Nephron (organoid): ENCODE measurements around the gene POU6F2.
A peak's percentile ranks its signal among the peaks of the same experiment; 100 is the strongest.
"Not testable (repeated sequence)": the region's sequence is repeated elsewhere in the genome, so short reads cannot be mapped to it uniquely, and the experiment has no call there.

Experiments
- H3K27ac Mint-ChIP-seq, 3 experiments: 2 replicates each; pipeline ENCODE4 v1.8.0; 2020; ENCODE audit warnings: mixed read lengths in 3 of 3, mild to moderate bottlenecking in 2 of 3, moderate library complexity in 1 of 3
- H3K27me3 Mint-ChIP-seq: 2 replicates; pipeline ENCODE4 v1.8.0; 2021; ENCODE audit warnings: low read depth, mild to moderate bottlenecking, moderate library complexity, mixed read lengths
- H3K36me3 Mint-ChIP-seq: 2 replicates; pipeline ENCODE4 v1.8.0; 2020; ENCODE audit warnings: low read depth, mixed read lengths
- H3K4me1 Mint-ChIP-seq: 2 replicates; pipeline ENCODE4 v1.8.0; 2020; ENCODE audit warnings: mixed read lengths
- H3K4me3 Mint-ChIP-seq, 3 experiments: 2 replicates each; pipeline ENCODE4 v1.8.0; 2020; ENCODE audit warnings: mild to moderate bottlenecking in 3 of 3, mixed read lengths in 3 of 3, moderate library complexity in 2 of 3
- H3K9me3 Mint-ChIP-seq: 2 replicates; pipeline ENCODE4 v1.8.0; 2020; ENCODE audit warnings: mixed read lengths
- CTCF ChIP-seq, 3 experiments: fragments of 200-600 bp; sonication (generic); IDR thresholded peaks; one replicate each; pipeline ENCODE4 v1.5.0; 2021; ENCODE audit warnings: antibody characterized with exemption in 3 of 3; ENCODE audit not compliant: unreplicated experiment in 3 of 3

Gene POU6F2

GRCh38 chr7:39367451-39367850 is 389.7 kb downstream of the POU6F2 start:
- Mint-ChIP-seq H3K4me1 (no peaks in the 10 kb centered on the region), H3K9me3 (peaks cover 9% of the 10 kb centered on the region), H3K27me3 (peaks cover 4% of the 10 kb centered on the region), H3K36me3 (no peaks in the 10 kb centered on the region), H3K4me3 (no peak overlapping the region), H3K27ac (no peak overlapping the region)
- no peak for TF ChIP-seq CTCF (IDR thresholded peaks at IDR 0.05; ENCODE audit: unreplicated experiment in 3 of 3)

DNA sequence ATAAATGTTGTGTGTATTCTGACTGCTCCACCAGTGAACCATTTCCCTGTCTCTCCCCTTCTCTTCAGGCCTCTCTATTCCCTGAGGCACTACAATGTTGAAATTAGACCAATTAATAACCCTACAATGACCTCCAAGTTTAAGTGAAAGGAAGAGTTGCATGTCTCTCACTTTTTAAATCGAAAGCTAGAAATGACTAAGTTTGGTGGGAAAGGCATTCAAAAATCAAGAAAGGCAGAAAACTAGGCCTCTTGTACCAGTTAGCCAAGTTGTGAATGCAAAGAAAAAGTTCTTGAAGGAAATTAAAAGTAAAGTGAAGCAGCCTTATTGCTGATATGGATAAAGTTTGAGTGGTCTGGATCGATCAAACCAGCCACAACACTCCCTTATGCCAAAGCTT is 390.2 kb downstream of the POU6F2 start:
- Mint-ChIP-seq H3K27me3 (no peaks in the 10 kb centered on the region), H3K9me3 (peaks cover 9% of the 10 kb centered on the region), H3K27ac (no peak overlapping the region), H3K4me1 (no peaks in the 10 kb centered on the region), H3K4me3 (no peak overlapping the region), H3K36me3 (no peaks in the 10 kb centered on the region)
- TF ChIP-seq CTCF (IDR thresholded peaks at IDR 0.05; ENCODE audit: unreplicated experiment in 3 of 3), result no peak

GRCh38 chr7:39372383-39372782 is 394.7 kb downstream of the POU6F2 start:
- TF ChIP-seq CTCF (IDR thresholded peaks at IDR 0.05; ENCODE audit: unreplicated experiment in 3 of 3), result no peak
- peaks cover 3% of the 10 kb centered on the region for H3K27me3 Mint-ChIP-seq
- no peaks in the 10 kb centered on the region for H3K36me3 Mint-ChIP-seq
- peaks cover 7% of the 10 kb centered on the region for H3K4me1 Mint-ChIP-seq
- peaks cover 9% of the 10 kb centered on the region for H3K9me3 Mint-ChIP-seq
- H3K27ac Mint-ChIP-seq, result no peak overlapping the region
- H3K4me3 Mint-ChIP-seq, result no peak overlapping the region

DNA sequence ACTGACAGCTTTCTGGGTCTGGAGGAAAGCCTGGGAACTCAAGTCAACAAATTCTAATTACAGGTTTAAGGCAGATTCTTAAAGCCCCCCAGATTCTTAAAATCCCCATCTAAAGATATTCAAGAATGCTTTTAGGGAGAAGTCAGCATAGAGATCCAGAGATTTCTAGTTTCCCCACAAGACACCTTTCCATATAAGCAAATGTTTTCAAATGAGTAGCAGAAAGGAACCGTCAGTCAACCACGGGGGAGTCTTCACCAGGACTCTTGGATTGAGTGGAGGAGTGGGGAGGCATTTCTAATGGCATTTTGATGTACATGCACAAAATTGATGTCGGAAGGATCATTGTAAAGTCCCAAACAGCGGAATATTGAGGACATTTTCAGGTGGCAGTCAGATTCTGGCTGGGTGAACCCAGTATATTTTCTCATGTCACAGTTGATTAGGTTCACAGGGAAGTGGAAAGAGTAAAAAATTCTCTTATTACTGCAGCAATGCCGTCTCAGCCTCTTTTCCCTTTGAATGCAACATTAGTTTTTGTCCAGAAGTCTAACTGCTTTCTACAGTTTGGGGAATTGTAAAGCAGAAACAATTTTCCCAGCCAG is 396.8 kb downstream of the POU6F2 start:
- Mint-ChIP-seq H3K9me3 (peaks cover 9% of the 10 kb centered on the region), H3K4me3 (no peak overlapping the region), H3K4me1 (peaks cover 7% of the 10 kb centered on the region), H3K27me3 (peaks cover 7% of the 10 kb centered on the region), H3K36me3 (no peaks in the 10 kb centered on the region), H3K27ac (peak overlapping the region in 1 of 3 experiments; percentile 64)
- no peak for TF ChIP-seq CTCF (IDR thresholded peaks at IDR 0.05; ENCODE audit: unreplicated experiment in 3 of 3)

- Mint-ChIP-seq H3K36me3 (no peaks in the 10 kb centered on the region), H3K4me1 (peaks cover 7% of the 10 kb centered on the region), H3K4me3 (no peak overlapping the region), H3K27ac (peak overlapping the region in 1 of 3 experiments; percentile 64), H3K9me3 (peaks cover 4% of the 10 kb centered on the region), H3K27me3 (peaks cover 9% of the 10 kb centered on the region)
- TF ChIP-seq CTCF (IDR thresholded peaks at IDR 0.05; ENCODE audit: unreplicated experiment in 3 of 3), result no peak
These were observed 397.6 kb downstream of the POU6F2 start for GRCh38 chr7:39375047-39375873.

DNA sequence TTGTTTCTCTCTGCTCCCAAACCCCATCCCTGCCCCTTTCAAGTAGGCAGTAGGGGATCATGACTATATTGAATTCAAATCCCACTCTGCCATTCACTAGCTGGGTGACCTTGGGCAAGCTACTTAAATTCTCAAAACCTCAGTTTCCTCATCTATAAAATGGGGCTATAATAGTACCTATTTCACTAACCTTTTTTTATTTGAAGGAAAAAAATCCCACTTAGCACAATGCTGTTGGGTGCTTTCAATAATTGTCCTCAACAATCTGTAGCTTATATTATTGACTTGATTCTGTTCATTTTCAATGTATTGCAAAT is 398.1 kb downstream of the POU6F2 start:
- Mint-ChIP-seq H3K27ac (no peak overlapping the region), H3K4me1 (peaks cover 7% of the 10 kb centered on the region), H3K4me3 (no peak overlapping the region), H3K9me3 (peaks cover under 1% of the 10 kb centered on the region), H3K27me3 (peaks cover 9% of the 10 kb centered on the region), H3K36me3 (no peaks in the 10 kb centered on the region)
- no peak for TF ChIP-seq CTCF (IDR thresholded peaks at IDR 0.05; ENCODE audit: unreplicated experiment in 3 of 3)

GRCh38 chr7:39376881-39377280 is 399.2 kb downstream of the POU6F2 start:
- H3K36me3 Mint-ChIP-seq, H3K4me3 Mint-ChIP-seq, H3K4me1 Mint-ChIP-seq, H3K27ac Mint-ChIP-seq, H3K9me3 Mint-ChIP-seq, H3K27me3 Mint-ChIP-seq: not testable (repeated sequence)
